Neural progenitor cell (in vitro differentiated cells): ENCODE measurements around the gene WTAP.

ENCODE experiments used
- CTCF ChIP-seq: fragments of 200-600 bp; sonication (generic); IDR thresholded peaks from 2 replicates; pipeline ENCODE4 v1.5.1; 2017; ENCODE audit warnings: antibody characterized with exemption, mild to moderate bottlenecking
- EZH2 ChIP-seq: fragments of 200-600 bp; sonication (generic); IDR thresholded peaks from 2 replicates; pipeline ENCODE4 v1.6.1; 2017; ENCODE audit warnings: antibody characterized with exemption, mild to moderate bottlenecking, moderate library complexity
- EZH2phosphoT487 ChIP-seq: fragments of 200-600 bp; sonication (generic); IDR thresholded peaks from 2 replicates; pipeline ENCODE4 v1.6.1; 2017; ENCODE audit warnings: antibody characterized with exemption

- TF ChIP-seq CTCF (no peak), EZH2 (no peak), EZH2phosphoT487 (no peak)
Observed at GRCh38 chr6:159677506-159678165, 49.7 kb upstream of the WTAP start.
